HepG2 (cell line): ENCODE results near the gene ELP5. TPM values are rescaled to one million over a fixed set of nuclear protein-coding genes. Genes with fewer than 3 reads are reported as not detected.
A peak's percentile ranks its signal among the peaks of the same experiment; 100 is the strongest.

Experiments
- ATAC-seq: fragments of 200-7000 bp; cut with Tn5 transposase; 3 replicates; pipeline ENCODE4 v1.9.1; 2020; ENCODE audit warnings: mild to moderate bottlenecking, moderate library complexity
- BruUV-seq: library from RNA; stranded (reverse); fragments of 400-500 nt; replicated peaks from 2 replicates; lab custom pipeline; 2021; lab: Mats Ljungman, UMichigan
- CTCF ChIA-PET: fragments of 300-600 bp; formaldehyde crosslinking; extraction: SDS; loops from one replicate; lab custom pipeline; 2021; ENCODE audit warnings: low total read pairs, inconsistent platforms, low intra/inter-chr PET ratio; lab: Yijun Ruan, JAX
- POLR2A ChIA-PET: fragments of 350-600 bp; sonication (Branson Sonifier 250); formaldehyde crosslinking; loops from one replicate; lab custom pipeline; 2020; ENCODE audit warnings: antibody characterized with exemption, inconsistent platforms; lab: Yijun Ruan, JAX
- DNase-seq: peaks from one replicate; pipeline ENCODE4 v3.0.0-alpha.2; 2015; ENCODE audit warnings: low spot score
- FAIRE-seq: peaks from 3 replicates; lab custom pipeline; 2011; peaks lifted over from hg19 to GRCh38; lab: Jason Lieb, UNC
- H2AFZ ChIP-seq: one replicate; pipeline ENCODE4 v1.6.1; 2011; ENCODE audit warnings: low read length, inconsistent platforms
- H3K27ac ChIP-seq: fragments of 300-600 bp; 3 replicates; pipeline ENCODE4 v1.8.0; 2011; ENCODE audit warnings: mixed run types, mild to moderate bottlenecking, mixed read lengths, low read length, inconsistent platforms; ENCODE audit not compliant: insufficient read depth; ENCODE audit errors: extremely low read length
- H3K27me3 ChIP-seq, 2 experiments: fragments of 200-600 bp in 1 of 2; 2 replicates in 1 of 2; 3 replicates in 1 of 2; pipeline versions ENCODE4 v1.6.0 to v1.8.0; 2011; ENCODE audit warnings: low read length in 2 of 2, mild to moderate bottlenecking in 2 of 2, moderate library complexity in 2 of 2, inconsistent platforms in 1 of 2; ENCODE audit not compliant: insufficient read depth in 2 of 2, control insufficient read depth in 1 of 2
- H3K36me3 ChIP-seq, 2 experiments: fragments of 200-600 bp in 1 of 2; replicated peaks in 1 of 2; 2 replicates in 1 of 2; 3 replicates in 1 of 2; pipeline versions ENCODE4 v1.5.1 to v1.8.0; 2011; ENCODE audit warnings: low read length in 2 of 2, inconsistent platforms in 1 of 2; ENCODE audit not compliant: insufficient read depth in 2 of 2, control insufficient read depth in 1 of 2
- H3K4me1 ChIP-seq: 2 replicates; pipeline ENCODE4 v1.5.1; 2012; ENCODE audit warnings: low read length, inconsistent platforms; ENCODE audit not compliant: insufficient read depth
- H3K4me2 ChIP-seq: 2 replicates; pipeline ENCODE4 v1.6.0; 2011; ENCODE audit warnings: low read depth, low read length, inconsistent platforms
- H3K4me3 ChIP-seq, 3 experiments: fragments of 200-600 bp in 1 of 3; sonication (generic), shearing (Covaris generic) in 1 of 3; replicated peaks in 1 of 3; 2 replicates each; pipeline ENCODE4 v1.5.1; 2011 to 2016; ENCODE audit warnings: low read length in 3 of 3, inconsistent platforms in 2 of 3, low read depth in 2 of 3, mild to moderate bottlenecking in 2 of 3, control low read depth in 1 of 3, mixed read lengths in 1 of 3; ENCODE audit not compliant: insufficient read depth in 1 of 3
- H3K79me2 ChIP-seq: one replicate; pipeline ENCODE4 v1.6.1; 2011; ENCODE audit warnings: low read length, inconsistent platforms; ENCODE audit not compliant: insufficient read depth
- H3K9ac ChIP-seq: 2 replicates; pipeline ENCODE4 v1.6.0; 2011; ENCODE audit warnings: mild to moderate bottlenecking, low read depth, low read length, inconsistent platforms; ENCODE audit not compliant: insufficient read depth
- H3K9me3 ChIP-seq: 2 replicates; pipeline ENCODE4 v1.5.1; 2012; ENCODE audit warnings: mild to moderate bottlenecking, low read length
- H4K20me1 ChIP-seq: 2 replicates; pipeline ENCODE4 v1.6.0; 2011; ENCODE audit warnings: inconsistent platforms, mild to moderate bottlenecking, low read length, moderate library complexity; ENCODE audit not compliant: insufficient read depth
- ETV5 ChIP-seq: IDR thresholded peaks from 2 replicates; pipeline ENCODE4 v1.6.1; 2018; ENCODE audit warnings: missing biosample characterization, missing genetic modification reagents, inconsistent platforms, borderline replicate concordance
- JUNB ChIP-seq: sonication (generic); formaldehyde crosslinking; IDR thresholded peaks from 2 replicates; pipeline ENCODE4 v1.8.0; 2022; ENCODE audit warnings: missing genetic modification reagents, mild to moderate bottlenecking, borderline replicate concordance
- PHB2 ChIP-seq: fragments of 450-650 bp; IDR thresholded peaks from 2 replicates; pipeline ENCODE4 v1.6.1; 2018; ENCODE audit not compliant: partially characterized antibody
- RFX5 ChIP-seq: IDR thresholded peaks from 2 replicates; pipeline ENCODE4 v1.6.1; 2011; ENCODE audit warnings: low read depth, low read length, improper control_type of control experiment
- WGBS: methylation state at CpG from one replicate; pipeline ENCODE4 v1.1.6; 2017; ENCODE audit warnings: low lambda C conversion rate; 5-methylcytosine and 5-hydroxymethylcytosine counted together
- in situ Hi-C: cut with HindIII; loops from 2 replicates; pipeline ENCODE4 v1.10.0; 2017; ENCODE audit warnings: low pct_unique_long_range_greater_than_20kb; ENCODE audit not compliant: extremely low pct_ligation_motif_present
- intact Hi-C: fragments of 100-400 bp; cut with micrococcal nuclease; formaldehyde crosslinking; loops from one replicate; pipeline ENCODE4 v1.10.0; 2022; ENCODE audit not compliant: unreplicated experiment
- polyA plus RNA-seq, 8 experiments: library from polyadenylated mRNA; depleted of rRNA in 3 of 8; stranded (reverse) in 7 of 8; unstranded in 1 of 8; fragments of >200 nt; fragmentation: Illumina TruSeq in 4 of 8; extraction: Trizol in 4 of 8; gene quantifications; 2 replicates each; pipeline versions ENCODE4 v1.2.1 to v1.2.3, GENCODE V29; 2011 to 2016; ENCODE audit warnings: low read depth in 4 of 8, missing spikeins in 1 of 8, mixed read lengths in 1 of 8; ENCODE audit not compliant: insufficient read depth in 1 of 8
- total RNA-seq, 5 experiments: library from RNA; depleted of rRNA; stranded (reverse); fragments of >200 nt; fragmentation: Illumina TruSeq; extraction: Trizol; gene quantifications; 2 replicates each; pipeline ENCODE4 v1.2.3, GENCODE V29; 2016; ENCODE audit warnings: low read depth in 1 of 5
- TF ChIP-seq, protein P1 (sequence below): IDR thresholded peaks from 2 replicates; pipeline ENCODE4 v1.6.1; 2016; ENCODE audit warnings: low read depth

The ELP5 gene
- total and polyA plus RNA-seq, 2 of the 13 experiments (the other 11 are each of a cell fraction or from before 2014, with no cell fraction given) = 67.6 to 69.8 TPM

DNA sequence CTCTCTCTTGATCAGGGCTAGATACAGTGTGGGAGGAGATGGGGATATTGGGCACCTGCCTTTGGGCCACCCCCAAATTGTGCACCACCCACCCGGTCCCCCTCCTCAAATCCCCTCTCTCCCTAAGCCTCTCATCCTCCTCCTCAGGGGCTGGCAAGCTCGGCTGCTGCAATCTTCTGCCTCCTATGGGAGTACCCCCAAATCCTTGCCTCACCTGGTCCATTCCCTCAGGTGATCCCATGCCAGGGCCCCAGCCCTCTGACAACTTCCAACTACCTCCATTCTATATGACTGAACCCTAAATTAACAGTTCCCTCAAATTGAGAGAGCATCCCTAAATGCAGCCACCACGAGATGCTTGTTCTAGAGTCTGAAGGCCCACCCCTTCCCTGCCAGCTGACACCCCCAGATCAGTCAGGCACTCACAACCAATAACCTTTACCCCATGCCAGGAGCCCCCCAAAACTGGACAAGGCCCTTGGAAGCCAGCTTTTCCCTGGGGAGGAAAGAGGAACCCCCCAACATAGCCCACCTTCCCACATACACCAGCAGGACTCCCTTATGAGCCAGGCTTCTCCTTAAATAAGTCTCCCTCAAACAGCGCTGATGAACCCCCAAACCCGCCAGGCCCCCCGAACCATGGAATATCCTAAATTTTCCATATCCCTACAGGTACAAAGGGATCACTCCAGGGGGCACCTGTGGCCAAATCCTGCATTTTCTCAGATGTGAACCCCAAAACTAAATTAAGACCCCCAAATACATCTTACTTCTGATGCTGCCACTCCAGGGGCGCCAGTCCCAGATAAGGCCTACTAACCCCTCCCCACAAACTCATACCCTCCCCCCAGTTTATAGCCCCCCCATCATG lies 35.5 kb upstream of the ELP5 start:
- ChIA-PET CTCF (no interaction called here), POLR2A (interaction anchor here (1.0 to 2.9 kb wide), 3 partner anchors 38 to 83 kb away, joined by 3 to 35 read pairs (median 3); partner anchors contain the start of gene ASGR1)
- no peak overlapping the region for H3K27ac ChIP-seq

More for the DNA sequence above, 35.5 kb upstream of the ELP5 start:
- Histone ChIP-seq H3K4me1 (peaks cover 67% of the 10 kb centered on the region), H3K79me2 (peaks cover 13% of the 10 kb centered on the region), H3K36me3 (peaks cover 0 to 6% of the 10 kb centered on the region in 2 experiments; a peak in 2 of 5 replicates), H3K9me3 (no peaks in the 10 kb centered on the region), H3K4me2 (peak overlapping the region; percentile 68), H3K27me3 (peaks cover 0 to 4% of the 10 kb centered on the region in 2 experiments; a peak in 2 of 5 replicates), H3K4me3 (peak overlapping the region in 1 of 3 experiments; percentile 24; a peak in 1 of 6 replicates), H2AFZ (no peak overlapping the region), H3K9ac (no peak overlapping the region), H4K20me1 (peaks cover 10% of the 10 kb centered on the region; the same call in 1 of the 2 replicates)
- WGBS = 20% methylated on average over 7 of the region's 7 CpGs
- in situ Hi-C loops (loop anchor here (5.0 kb wide), 1 partner anchor 39 kb away; the partner anchor contains the start of gene ASGR1), intact Hi-C loops (no loop called here)
- FAIRE-seq (no peak), DNase-seq (no peak), ATAC-seq (no peak)
- TF ChIP-seq JUNB (CRISPR knock-in tag) = no peak
- TF ChIP-seq ETV5 (CRISPR knock-in tag) = no peak
- TF ChIP-seq PHB2 = no peak
- no peak for TF ChIP-seq RFX5
- TF ChIP-seq, protein P1, sequence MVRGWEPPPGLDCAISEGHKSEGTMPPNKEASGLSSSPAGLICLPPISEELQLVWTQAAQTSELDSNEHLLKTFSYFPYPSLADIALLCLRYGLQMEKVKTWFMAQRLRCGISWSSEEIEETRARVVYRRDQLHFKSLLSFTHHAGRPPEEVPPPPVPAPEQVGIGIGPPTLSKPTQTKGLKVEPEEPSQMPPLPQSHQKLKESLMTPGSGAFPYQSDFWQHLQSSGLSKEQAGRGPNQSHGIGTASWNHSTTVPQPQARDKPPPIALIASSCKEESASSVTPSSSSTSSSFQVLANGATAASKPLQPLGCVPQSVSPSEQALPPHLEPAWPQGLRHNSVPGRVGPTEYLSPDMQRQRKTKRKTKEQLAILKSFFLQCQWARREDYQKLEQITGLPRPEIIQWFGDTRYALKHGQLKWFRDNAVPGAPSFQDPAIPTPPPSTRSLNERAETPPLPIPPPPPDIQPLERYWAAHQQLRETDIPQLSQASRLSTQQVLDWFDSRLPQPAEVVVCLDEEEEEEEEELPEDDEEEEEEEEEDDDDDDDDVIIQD (CRISPR knock-in tag) = no peak
- BruUV-seq = no TSS peak
